ENCODE data around the gene ANO7. TPM values are rescaled to one million over a fixed set of nuclear protein-coding genes. Genes with fewer than 3 reads are reported as not detected.
A peak's percentile ranks its signal among the peaks of the same experiment; 100 is the strongest.

Gene ANO7
- total RNA-seq, 2 donors from 2014 or later, result 2.8 to 7.1 TPM

DNA sequence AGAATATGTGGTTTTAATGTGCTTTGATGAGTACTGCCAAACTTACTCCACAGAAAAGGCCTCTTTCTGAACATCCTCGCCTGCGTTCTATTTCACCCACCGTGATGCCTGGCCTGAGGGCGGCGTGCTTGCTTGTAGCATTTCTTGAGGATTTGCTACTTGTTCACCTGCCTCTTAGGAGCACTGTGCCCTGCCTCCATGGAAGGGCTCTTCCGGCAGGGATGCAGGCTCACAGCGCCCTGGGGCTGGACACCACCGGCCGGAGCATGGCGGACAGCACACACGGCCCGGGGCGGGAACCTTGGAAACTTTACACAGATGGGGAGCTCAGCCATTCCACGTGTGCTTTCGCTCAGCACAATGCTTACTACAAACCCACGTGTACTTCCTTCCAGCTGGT lies 37.1 kb downstream of the ANO7 start:
- Mint-ChIP-seq H3K4me1 (ENCODE audit: low read depth in 2 of 2) (peaks cover 0 to 12% of the 10 kb centered on the region in 2 donors), H3K4me3 (no peak overlapping the region), H3K36me3 (peaks cover 5% of the 10 kb centered on the region), H3K27ac (no peak overlapping the region), H3K9me3 (no peaks in the 10 kb centered on the region), H3K27me3 (no peaks in the 10 kb centered on the region)
- ATAC-seq, result no peak
- peak; percentile 60 for DNase-seq (ENCODE audit: low spot score)

DNA sequence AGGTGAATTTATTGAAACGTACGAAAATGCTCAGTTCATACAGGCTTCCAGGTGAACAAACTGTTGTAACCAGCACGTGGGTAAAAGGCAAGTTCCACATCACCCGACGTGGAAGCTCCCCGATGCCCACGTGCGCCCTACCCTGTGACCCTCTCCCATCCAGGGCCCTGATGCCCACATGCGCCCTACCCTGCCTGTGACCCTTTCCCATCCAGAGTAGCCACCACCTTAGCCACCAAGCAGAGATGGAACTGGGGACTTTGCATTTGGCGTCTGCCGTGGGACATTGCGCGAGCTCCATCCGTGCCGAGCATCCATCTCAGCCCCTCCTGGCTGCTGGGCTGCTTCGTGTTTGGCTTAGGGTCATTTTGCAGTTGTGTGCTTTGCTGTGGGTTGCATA lies 37.5 kb downstream of the ANO7 start:
- H3K4me1 Mint-ChIP-seq (ENCODE audit: low read depth in 2 of 2), result peaks cover 0 to 12% of the 10 kb centered on the region in 2 donors
- no peak overlapping the region for H3K27ac Mint-ChIP-seq
- DNase-seq (ENCODE audit: low spot score) (peak; percentile 38), ATAC-seq (no peak)
- no peaks in the 10 kb centered on the region for H3K27me3 Mint-ChIP-seq
- no peak overlapping the region for H3K4me3 Mint-ChIP-seq
- H3K36me3 Mint-ChIP-seq, result peaks cover 5% of the 10 kb centered on the region
- H3K9me3 Mint-ChIP-seq, result no peaks in the 10 kb centered on the region

DNA sequence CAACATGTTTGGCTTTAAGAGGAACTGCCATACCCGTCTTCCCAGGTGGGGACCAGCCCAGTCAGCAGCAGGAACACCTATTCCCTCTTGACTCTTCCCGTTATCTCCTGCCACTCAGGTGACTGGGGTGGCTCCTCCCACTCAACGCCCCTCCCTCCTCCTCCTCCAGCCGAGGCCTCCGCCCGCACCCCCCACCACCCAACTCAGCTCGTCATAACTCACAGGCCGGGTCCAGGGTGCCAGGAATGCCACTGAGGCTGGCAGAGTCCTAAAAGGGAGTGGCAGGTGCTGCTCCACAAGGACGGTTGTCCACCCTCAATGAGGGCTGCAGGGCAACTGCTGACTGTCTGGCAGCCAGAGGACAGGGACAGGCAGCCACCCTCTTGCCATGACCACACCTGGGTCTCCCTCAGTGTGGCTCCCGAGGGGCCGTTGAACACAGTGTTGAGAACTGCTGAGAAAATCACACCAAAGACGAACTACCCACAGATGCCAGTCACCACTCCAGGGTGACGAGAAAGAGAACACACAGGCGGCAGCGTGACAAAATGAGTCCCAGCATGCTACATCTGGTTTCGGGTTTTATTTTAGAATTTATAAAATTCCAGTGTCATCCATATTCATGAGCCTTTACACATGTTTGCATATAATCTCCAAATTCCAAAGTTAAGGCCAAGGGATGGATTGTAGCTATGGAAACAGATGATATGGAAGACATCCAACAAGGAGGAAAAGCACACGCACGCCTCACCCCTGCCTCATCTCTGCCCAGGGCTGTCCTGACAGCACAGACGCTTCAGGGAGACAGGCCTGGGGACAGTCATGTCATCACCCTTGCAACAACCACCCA lies 38.5 kb downstream of the ANO7 start:
- H3K4me3 Mint-ChIP-seq, result no peak overlapping the region
- H3K27me3 Mint-ChIP-seq, result no peaks in the 10 kb centered on the region
- H3K9me3 Mint-ChIP-seq, result no peaks in the 10 kb centered on the region
- DNase-seq (ENCODE audit: low spot score), result peak; percentile 57
- ATAC-seq, result no peak
- peaks cover 14% of the 10 kb centered on the region for H3K36me3 Mint-ChIP-seq
- no peak overlapping the region for H3K27ac Mint-ChIP-seq
- peaks cover 7 to 18% of the 10 kb centered on the region in 2 donors for H3K4me1 Mint-ChIP-seq (ENCODE audit: low read depth in 2 of 2)

DNA sequence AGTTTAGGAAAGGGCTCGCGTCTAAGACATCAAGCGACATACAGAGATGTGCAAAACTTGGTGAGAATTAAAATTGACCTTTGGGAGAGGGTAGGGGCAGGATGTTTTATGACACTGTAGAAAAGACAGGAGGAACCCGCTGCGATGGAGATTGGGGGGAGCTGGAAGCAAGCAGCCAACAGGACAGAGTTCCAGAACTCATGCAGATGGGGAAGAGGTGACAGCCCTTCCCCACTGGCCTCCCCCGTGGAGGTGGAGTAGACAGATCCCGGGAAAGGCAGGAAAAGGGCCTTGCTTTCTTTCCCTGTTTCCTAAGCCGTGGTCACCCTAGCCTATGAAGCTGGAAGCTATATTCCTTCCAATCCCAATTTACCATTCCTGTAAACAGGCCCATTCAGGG lies 39.1 kb downstream of the ANO7 start:
- H3K27me3 Mint-ChIP-seq, result no peaks in the 10 kb centered on the region
- no peak for ATAC-seq
- peak; percentile 5 for DNase-seq (ENCODE audit: low spot score)
- H3K4me1 Mint-ChIP-seq (ENCODE audit: low read depth in 2 of 2), result peaks cover 7 to 18% of the 10 kb centered on the region in 2 donors
- peaks cover 15% of the 10 kb centered on the region for H3K36me3 Mint-ChIP-seq
- H3K27ac Mint-ChIP-seq, result no peak overlapping the region
- H3K4me3 Mint-ChIP-seq, result no peak overlapping the region
- no peaks in the 10 kb centered on the region for H3K9me3 Mint-ChIP-seq

DNA sequence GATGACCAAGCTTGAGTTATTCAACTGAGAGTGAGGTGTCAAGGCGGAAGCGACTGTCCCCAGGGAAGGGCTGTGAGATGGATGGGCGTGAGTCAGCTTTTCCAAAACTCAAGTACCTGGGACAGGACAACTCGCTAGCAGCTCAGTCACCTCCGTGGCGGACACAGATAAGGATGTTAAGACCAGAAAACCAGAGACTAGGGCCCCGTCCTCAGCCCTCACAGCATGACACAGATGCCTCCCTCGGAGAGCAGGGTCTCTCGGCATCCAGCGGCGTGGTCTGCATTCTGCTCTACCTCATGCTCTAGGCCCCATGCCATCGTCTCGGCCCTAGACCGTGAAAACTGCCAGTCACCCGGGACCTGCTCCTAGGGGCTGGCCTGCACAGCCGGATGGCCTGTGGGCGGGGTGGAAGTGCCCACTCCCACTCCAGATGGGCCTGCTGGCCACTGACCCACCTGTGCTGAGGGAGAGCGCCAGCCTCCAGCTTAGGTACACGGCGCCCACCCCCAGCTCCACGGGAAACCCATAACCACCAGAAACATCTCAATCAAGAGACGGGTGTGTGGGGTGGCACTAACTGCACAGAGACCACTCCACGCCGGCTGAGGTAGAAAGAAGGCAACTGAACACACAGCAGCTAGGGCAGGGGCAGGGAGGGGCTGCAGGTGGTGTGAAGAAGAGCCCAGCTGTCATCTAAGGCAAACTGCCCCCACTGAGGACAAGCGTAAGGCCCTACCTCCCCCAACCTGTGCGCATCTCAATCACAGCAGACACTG lies 39.8 kb downstream of the ANO7 start:
- H3K4me1 Mint-ChIP-seq (ENCODE audit: low read depth in 2 of 2), result peaks cover 7 to 18% of the 10 kb centered on the region in 2 donors
- H3K27ac Mint-ChIP-seq, result no peak overlapping the region
- DNase-seq (ENCODE audit: low spot score) (peak; percentile 44), ATAC-seq (no peak)
- no peaks in the 10 kb centered on the region for H3K9me3 Mint-ChIP-seq
- H3K36me3 Mint-ChIP-seq, result peaks cover 15% of the 10 kb centered on the region
- H3K4me3 Mint-ChIP-seq, result no peak overlapping the region
- no peaks in the 10 kb centered on the region for H3K27me3 Mint-ChIP-seq

DNA sequence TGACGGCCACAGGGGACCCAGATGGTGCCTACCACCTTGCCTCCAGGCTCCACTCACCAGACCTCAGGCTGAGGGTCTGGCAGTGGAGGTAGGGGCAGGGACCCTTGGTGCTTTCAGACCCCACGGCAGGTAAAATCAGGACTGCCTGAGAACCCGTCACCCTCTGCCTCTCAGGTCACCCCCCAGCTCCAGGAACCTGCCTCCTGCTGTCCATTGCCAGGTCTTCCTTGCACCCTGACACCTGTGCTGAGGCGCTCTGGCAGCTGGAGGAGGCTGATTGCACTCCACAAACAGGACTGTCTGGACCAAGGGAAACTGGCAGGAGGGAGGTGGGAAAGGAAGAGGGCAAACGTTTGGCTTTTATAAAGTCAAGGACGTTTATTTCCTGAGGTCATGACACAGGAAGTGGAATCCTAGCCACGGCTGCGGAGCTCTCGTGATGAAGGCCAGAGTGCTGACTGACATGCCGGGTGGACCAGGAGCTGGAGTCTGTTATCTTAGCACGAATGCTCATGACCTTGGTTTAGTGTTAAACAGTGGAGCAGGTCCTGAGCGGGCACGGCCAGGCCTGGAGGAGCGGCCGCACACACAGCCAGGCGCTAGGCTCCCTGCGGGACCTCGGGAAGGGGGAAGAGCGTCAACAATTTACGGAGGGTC lies 40.5 kb downstream of the ANO7 start:
- no peaks in the 10 kb centered on the region for H3K9me3 Mint-ChIP-seq
- H3K4me3 Mint-ChIP-seq, result no peak overlapping the region
- ATAC-seq (no peak), DNase-seq (ENCODE audit: low spot score) (no peak)
- H3K4me1 Mint-ChIP-seq (ENCODE audit: low read depth in 2 of 2), result peaks cover 7 to 18% of the 10 kb centered on the region in 2 donors
- H3K27ac Mint-ChIP-seq, result no peak overlapping the region
- peaks cover 19% of the 10 kb centered on the region for H3K36me3 Mint-ChIP-seq
- H3K27me3 Mint-ChIP-seq, result no peaks in the 10 kb centered on the region

DNA sequence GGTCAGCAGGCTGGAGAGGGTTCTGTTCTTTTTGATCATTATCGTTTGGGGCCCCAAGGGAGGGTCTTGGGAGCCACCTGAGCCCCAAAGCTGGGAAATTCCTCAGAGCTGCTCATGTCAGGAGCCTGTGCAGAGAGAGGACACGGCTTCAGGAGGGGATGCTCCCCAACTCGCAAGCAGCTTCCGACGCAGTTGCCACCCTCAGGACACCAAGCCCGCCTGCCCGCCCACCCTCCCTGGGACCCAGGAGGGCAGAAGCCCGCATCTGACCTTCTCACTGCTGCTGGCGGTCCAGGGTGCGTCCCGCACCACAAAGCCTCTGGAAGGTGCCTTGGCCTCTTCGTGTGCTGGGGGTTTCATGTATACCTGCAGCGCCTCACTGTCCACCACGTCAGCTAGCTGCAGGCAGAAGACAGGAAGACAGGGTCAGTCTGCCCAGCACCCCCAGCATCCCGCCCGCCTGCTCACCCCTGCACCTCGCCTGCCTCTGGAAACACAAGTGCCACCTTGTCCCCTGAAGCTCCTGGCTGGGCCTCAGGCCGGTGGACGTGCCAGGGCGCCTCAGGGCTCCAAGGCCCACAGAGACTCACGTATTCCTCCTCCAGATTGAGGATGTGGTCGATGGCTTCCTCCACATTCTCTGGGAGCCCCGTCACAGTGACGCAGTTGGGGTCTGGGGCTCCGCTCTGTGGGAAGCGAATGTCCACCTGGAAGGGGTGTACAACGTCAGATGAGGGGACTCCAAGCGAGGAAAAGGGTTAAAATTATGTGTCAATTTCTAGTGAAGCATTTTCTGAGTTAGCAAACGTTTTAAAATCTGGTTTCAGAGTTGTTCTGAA lies 41.3 kb downstream of the ANO7 start:
- Mint-ChIP-seq H3K9me3 (no peaks in the 10 kb centered on the region), H3K4me1 (ENCODE audit: low read depth in 2 of 2) (peaks cover 7 to 11% of the 10 kb centered on the region in 2 donors), H3K27ac (no peak overlapping the region), H3K4me3 (no peak overlapping the region), H3K36me3 (peaks cover 25% of the 10 kb centered on the region), H3K27me3 (no peaks in the 10 kb centered on the region)
- ATAC-seq (no peak), DNase-seq (ENCODE audit: low spot score) (no peak)

DNA sequence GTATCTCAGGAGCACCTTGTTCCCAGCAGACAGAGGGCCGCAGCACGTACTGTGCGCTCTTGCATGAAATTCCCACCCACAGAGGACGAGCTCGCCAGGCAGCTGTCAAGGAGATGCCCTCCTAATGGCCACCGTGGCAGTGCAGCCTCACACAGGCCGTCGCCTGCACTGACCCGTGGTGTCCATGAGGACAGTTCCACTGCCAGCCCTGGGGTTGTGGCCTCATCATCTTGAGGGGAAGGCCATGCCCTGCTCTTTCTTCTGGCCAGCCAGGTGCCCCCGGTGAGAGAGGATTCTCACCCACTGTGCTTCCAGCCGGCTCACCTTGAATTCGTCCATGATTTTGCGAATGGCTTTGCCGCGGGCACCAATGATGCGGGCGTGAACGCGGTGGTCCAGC lies 42.0 kb downstream of the ANO7 start:
- Mint-ChIP-seq H3K4me1 (ENCODE audit: low read depth in 2 of 2) (peaks cover 7 to 10% of the 10 kb centered on the region in 2 donors), H3K27ac (no peak overlapping the region), H3K36me3 (peaks cover 26% of the 10 kb centered on the region), H3K4me3 (no peak overlapping the region), H3K9me3 (no peaks in the 10 kb centered on the region), H3K27me3 (no peaks in the 10 kb centered on the region)
- DNase-seq (ENCODE audit: low spot score) (no peak), ATAC-seq (no peak)

DNA sequence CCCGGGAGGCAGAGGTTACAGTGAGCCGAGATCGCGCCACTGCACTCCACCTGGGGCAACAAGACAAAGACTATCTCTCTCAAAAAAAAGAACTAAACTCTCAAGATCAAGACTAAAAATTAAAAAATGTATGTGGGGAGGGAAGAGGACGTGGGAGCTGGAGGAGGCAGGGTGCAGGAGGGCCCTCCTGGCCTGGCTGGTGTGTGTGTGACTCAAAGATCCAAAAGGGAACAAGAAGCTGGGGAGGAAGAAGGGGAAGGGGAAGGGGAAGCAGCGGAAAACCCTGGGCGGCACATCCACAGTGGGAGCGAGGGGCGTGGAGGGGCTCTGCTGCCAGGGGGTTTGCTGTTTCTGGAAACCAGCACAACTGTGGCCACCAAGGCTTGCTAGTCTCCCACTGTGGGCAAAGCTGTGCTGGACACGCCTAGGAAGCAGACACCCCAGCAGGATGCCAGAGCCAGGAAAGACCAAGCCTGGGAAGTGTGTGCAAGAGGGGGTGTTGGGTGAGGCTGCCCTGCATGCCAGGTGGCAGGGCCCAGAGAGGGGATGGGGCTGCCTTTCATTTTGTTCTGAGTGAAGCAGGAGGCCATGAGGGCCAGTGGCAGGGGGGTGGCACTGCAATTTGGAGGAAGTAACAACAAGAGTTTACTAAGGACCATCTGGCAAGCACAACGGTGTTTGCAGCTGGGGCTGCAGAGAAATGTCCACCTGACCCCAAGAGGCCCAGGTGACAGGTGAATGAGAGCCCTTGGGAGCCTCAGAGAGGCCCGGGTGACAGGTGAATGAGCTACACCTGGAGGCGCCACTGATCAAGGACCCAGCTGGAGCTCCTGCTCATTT lies 44.5 kb downstream of the ANO7 start:
- no peak overlapping the region for H3K27ac Mint-ChIP-seq
- DNase-seq (ENCODE audit: low spot score) (no peak), ATAC-seq (no peak)
- H3K4me1 Mint-ChIP-seq (ENCODE audit: low read depth in 2 of 2), result peaks cover 7 to 13% of the 10 kb centered on the region in 2 donors
- H3K27me3 Mint-ChIP-seq, result no peaks in the 10 kb centered on the region
- H3K9me3 Mint-ChIP-seq, result no peaks in the 10 kb centered on the region
- H3K4me3 Mint-ChIP-seq, result no peak overlapping the region
- peaks cover 38% of the 10 kb centered on the region for H3K36me3 Mint-ChIP-seq

DNA sequence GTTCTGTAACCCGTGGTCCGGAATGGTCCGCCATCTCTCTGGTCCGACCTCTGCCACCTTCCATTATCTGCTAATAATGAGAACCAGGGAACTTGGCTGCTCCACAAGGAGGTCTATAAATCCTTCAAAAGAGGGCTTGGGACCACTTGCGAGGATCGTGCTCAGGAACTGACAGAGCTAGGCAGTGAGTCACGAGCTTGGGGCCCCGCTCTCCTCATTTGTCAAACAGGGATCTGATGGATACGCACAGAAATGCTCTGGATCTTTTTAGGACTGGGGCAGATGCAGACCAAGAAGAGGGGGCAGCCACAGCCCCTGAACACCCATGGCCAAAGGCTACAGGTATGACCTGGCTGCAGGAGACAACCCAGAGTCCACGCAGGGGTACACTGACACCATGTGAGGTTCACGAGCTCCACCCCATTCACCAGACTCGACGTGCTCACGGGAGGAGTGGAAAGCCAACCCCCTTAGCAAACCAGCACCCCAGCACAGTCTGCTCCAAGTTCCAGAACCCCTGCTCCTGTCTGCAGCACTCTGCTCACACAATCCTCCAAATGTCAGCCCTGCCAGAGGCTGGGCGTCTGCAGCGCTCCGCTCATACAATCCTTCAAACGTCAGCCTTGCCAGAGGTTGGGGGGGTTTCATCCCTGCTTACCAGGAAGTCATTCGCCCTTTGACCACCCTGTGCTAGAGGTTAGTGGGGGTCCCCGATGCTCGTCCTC lies 45.8 kb downstream of the ANO7 start:
- H3K4me1 Mint-ChIP-seq (ENCODE audit: low read depth in 2 of 2), result peaks cover 7 to 11% of the 10 kb centered on the region in 2 donors
- ATAC-seq (peak in 1 of 2 donors; percentile 8), DNase-seq (ENCODE audit: low spot score) (no peak)
- H3K27me3 Mint-ChIP-seq, result no peaks in the 10 kb centered on the region
- H3K9me3 Mint-ChIP-seq, result no peaks in the 10 kb centered on the region
- H3K27ac Mint-ChIP-seq, result no peak overlapping the region
- H3K36me3 Mint-ChIP-seq, result peaks cover 35% of the 10 kb centered on the region
- no peak overlapping the region for H3K4me3 Mint-ChIP-seq

DNA sequence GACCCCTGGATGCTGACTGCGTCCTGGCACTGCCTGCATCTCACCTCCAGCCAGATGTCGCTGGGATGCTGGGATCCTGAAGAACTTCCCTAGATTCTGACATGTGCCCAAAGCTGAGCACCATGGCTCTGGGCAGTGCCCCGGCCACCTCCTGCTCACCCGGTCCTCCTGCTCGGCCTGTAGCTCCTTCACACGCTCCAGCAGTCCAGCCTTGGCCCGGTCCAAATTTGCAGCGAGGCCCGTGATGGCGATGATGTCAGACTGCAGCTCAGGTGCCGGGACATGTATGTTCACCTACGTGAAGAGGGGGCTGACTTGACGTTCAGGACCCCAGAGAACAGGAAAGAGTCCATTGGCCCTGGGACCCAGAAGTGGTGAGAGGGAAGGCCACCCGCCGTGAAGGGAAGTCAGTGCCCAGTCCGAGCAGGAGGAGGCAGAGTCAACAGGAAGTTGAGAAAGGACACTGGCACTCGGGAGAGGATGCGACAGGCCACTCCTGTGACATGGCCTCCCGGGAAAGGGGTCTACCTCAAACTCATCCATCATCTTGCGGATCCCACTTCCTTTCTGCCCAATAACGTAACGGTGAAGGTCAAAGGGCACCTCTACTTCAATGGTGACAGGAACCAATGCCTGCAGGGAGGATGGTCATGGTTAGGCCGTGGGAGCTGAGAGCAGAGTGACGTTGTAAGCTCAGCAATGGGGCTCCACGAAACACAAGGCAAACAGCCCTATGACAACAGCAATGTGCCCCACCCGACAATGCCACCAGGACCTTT lies 46.7 kb downstream of the ANO7 start:
- Mint-ChIP-seq H3K36me3 (peaks cover 34% of the 10 kb centered on the region), H3K4me1 (ENCODE audit: low read depth in 2 of 2) (peaks cover 7 to 9% of the 10 kb centered on the region in 2 donors), H3K4me3 (no peak overlapping the region), H3K9me3 (no peaks in the 10 kb centered on the region), H3K27me3 (no peaks in the 10 kb centered on the region), H3K27ac (no peak overlapping the region)
- no peak for ATAC-seq
- no peak for DNase-seq (ENCODE audit: low spot score)

Data from natural killer cell treated with Interleukin-12 subunit alpha and Interleukin-12 subunit beta and Interleukin-15 and Interleukin-18, amount 100 ng/mL, for 72 hours (primary cell).